ENCODE data around the gene PCARE. TPM values are rescaled to one million over a fixed set of nuclear protein-coding genes. Genes with fewer than 3 reads are reported as not detected.

The PCARE gene
- total and polyA plus RNA-seq, 2 donors (not counting 1 experiment from before 2014, with no cell fraction given), result not detected

DNA sequence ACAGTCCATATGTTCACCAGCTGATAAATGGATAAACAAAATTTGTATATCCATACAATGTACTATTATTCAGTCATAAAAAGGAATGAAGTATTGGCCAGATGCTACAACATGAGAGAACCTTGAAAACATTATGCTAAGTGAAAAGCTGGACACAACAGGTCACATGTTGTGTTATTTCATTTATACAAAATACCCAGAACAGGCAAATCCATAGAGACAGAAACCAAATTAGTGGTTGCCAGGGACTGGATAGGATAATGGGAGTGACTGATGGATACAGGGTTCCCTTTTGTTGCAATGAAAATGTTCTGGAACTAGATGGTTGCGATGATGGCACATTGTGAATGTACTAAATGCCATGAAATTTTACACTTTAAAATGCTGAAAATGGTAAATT, 10.2 kb upstream of the PCARE start:
- Histone ChIP-seq H2AFZ (ENCODE audit: insufficient read depth, low read depth, low read length, poor library complexity, severe bottlenecking) (no peak overlapping the region), H3K9ac (ENCODE audit: low read length) (no peak overlapping the region), H3K4me3 (ENCODE audit: control extremely low read depth in 1 of 5, extremely low read depth in 1 of 5, insufficient read depth in 1 of 5, low read depth in 2 of 5, low read length in 4 of 5) (no peak overlapping the region), H3K79me2 (ENCODE audit: control insufficient read depth, insufficient read depth, low read length) (no peaks in the 10 kb centered on the region), H3K36me3 (replicated peaks in 1 of 2; ENCODE audit: control extremely low read depth in 1 of 2, control insufficient read depth in 1 of 2, extremely low read depth in 1 of 2, insufficient read depth in 2 of 2, low read length in 1 of 2) (no peaks in the 10 kb centered on the region), H3K27me3 (replicated peaks in 1 of 4; ENCODE audit: control extremely low read depth in 1 of 4, control insufficient read depth in 3 of 4, insufficient read depth in 4 of 4, low read length in 3 of 4) (peaks cover 0 to 3% (median 0%) of the 10 kb centered on the region in 4 experiments), H3K9me3 (ENCODE audit: control extremely low read depth in 1 of 3, control insufficient read depth in 2 of 3, insufficient read depth in 1 of 3, low read length in 2 of 3) (peaks cover 0 to 17% (median 9%) of the 10 kb centered on the region in 3 donors), H3K4me1 (ENCODE audit: control insufficient read depth in 2 of 2, insufficient read depth in 2 of 2, low read length in 2 of 2) (no peaks in the 10 kb centered on the region), H3K27ac (ENCODE audit: low read length in 2 of 2) (no peak overlapping the region), H4K20me1 (ENCODE audit: control insufficient read depth, insufficient read depth, low read length, poor library complexity, severe bottlenecking) (no peaks in the 10 kb centered on the region), H3K4me2 (replicated peaks; ENCODE audit: low read depth, low read length, poor library complexity, severe bottlenecking) (no peak overlapping the region)
- H3K4me3 Mint-ChIP-seq, result no peak overlapping the region
- TF ChIP-seq, protein P1, sequence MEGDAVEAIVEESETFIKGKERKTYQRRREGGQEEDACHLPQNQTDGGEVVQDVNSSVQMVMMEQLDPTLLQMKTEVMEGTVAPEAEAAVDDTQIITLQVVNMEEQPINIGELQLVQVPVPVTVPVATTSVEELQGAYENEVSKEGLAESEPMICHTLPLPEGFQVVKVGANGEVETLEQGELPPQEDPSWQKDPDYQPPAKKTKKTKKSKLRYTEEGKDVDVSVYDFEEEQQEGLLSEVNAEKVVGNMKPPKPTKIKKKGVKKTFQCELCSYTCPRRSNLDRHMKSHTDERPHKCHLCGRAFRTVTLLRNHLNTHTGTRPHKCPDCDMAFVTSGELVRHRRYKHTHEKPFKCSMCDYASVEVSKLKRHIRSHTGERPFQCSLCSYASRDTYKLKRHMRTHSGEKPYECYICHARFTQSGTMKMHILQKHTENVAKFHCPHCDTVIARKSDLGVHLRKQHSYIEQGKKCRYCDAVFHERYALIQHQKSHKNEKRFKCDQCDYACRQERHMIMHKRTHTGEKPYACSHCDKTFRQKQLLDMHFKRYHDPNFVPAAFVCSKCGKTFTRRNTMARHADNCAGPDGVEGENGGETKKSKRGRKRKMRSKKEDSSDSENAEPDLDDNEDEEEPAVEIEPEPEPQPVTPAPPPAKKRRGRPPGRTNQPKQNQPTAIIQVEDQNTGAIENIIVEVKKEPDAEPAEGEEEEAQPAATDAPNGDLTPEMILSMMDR (IDR thresholded peaks at IDR 0.05), result no peak
- no peak for TF ChIP-seq EZH2 (IDR thresholded peaks at IDR 0.05; ENCODE audit: borderline replicate concordance, insufficient read depth, low read depth, low read length, poor library complexity, severe bottlenecking)
- intact Hi-C loops (cut with micrococcal nuclease), result no loop called here
- CTCF ChIA-PET, result no interaction called here
- H3K4me1 Mint-ChIP-seq, result peaks cover 4% of the 10 kb centered on the region
- H3K27me3 Mint-ChIP-seq, result peaks cover 19% of the 10 kb centered on the region
- no peak overlapping the region for H3K27ac Mint-ChIP-seq
- WGBS (ENCODE audit: insufficient coverage), result 100% methylated on average over 1 of the region's 1 CpG
- no peak for DNase-seq
- no peak for ATAC-seq (ENCODE audit: low read depth)
- POLR2A ChIA-PET, result no interaction called here
- H3K9me3 Mint-ChIP-seq (ENCODE audit: insufficient read depth), result peaks cover 3% of the 10 kb centered on the region

GRCh38 chr2:29082804-29083495, 8.6 kb upstream of the PCARE start:
- WGBS (ENCODE audit: insufficient coverage), result 74% methylated on average over 3 of the region's 5 CpGs

More at GRCh38 chr2:29082804-29083495, 8.6 kb upstream of the PCARE start:
- H3K27me3 Mint-ChIP-seq, result peaks cover 3% of the 10 kb centered on the region
- no peak for TF ChIP-seq EZH2 (IDR thresholded peaks at IDR 0.05; ENCODE audit: borderline replicate concordance, insufficient read depth, low read depth, low read length, poor library complexity, severe bottlenecking)
- TF ChIP-seq, protein P1 (IDR thresholded peaks at IDR 0.05), result no peak
- POLR2A ChIA-PET, result no interaction called here
- intact Hi-C loops (cut with micrococcal nuclease), result no loop called here
- no peak for DNase-seq
- ATAC-seq (ENCODE audit: low read depth), result peak; percentile 21
- H3K27me3 ChIP-seq (replicated peaks in 1 of 4; ENCODE audit: control extremely low read depth in 1 of 4, control insufficient read depth in 3 of 4, insufficient read depth in 4 of 4, low read length in 3 of 4), result no peaks in the 10 kb centered on the region
- H3K79me2 ChIP-seq (ENCODE audit: control insufficient read depth, insufficient read depth, low read length), result no peaks in the 10 kb centered on the region
- no peak overlapping the region for H3K4me2 ChIP-seq (replicated peaks; ENCODE audit: low read depth, low read length, poor library complexity, severe bottlenecking)
- H3K27ac Mint-ChIP-seq, result no peak overlapping the region
- no peak overlapping the region for H2AFZ ChIP-seq (ENCODE audit: insufficient read depth, low read depth, low read length, poor library complexity, severe bottlenecking)
- H4K20me1 ChIP-seq (ENCODE audit: control insufficient read depth, insufficient read depth, low read length, poor library complexity, severe bottlenecking), result no peaks in the 10 kb centered on the region
- CTCF ChIA-PET, result no interaction called here
- H3K4me1 ChIP-seq (ENCODE audit: control insufficient read depth in 2 of 2, insufficient read depth in 2 of 2, low read length in 2 of 2), result no peaks in the 10 kb centered on the region
- H3K4me3 ChIP-seq (ENCODE audit: control extremely low read depth in 1 of 5, extremely low read depth in 1 of 5, insufficient read depth in 1 of 5, low read depth in 2 of 5, low read length in 4 of 5), result no peak overlapping the region
- H3K4me3 Mint-ChIP-seq, result no peak overlapping the region
- H3K27ac ChIP-seq (ENCODE audit: low read length in 2 of 2), result no peak overlapping the region
- no peaks in the 10 kb centered on the region for H3K36me3 ChIP-seq (replicated peaks in 1 of 2; ENCODE audit: control extremely low read depth in 1 of 2, control insufficient read depth in 1 of 2, extremely low read depth in 1 of 2, insufficient read depth in 2 of 2, low read length in 1 of 2)
- H3K9me3 Mint-ChIP-seq (ENCODE audit: insufficient read depth), result peaks cover 3% of the 10 kb centered on the region
- peaks cover 0 to 17% (median 13%) of the 10 kb centered on the region in 3 donors for H3K9me3 ChIP-seq (ENCODE audit: control extremely low read depth in 1 of 3, control insufficient read depth in 2 of 3, insufficient read depth in 1 of 3, low read length in 2 of 3)
- H3K9ac ChIP-seq (ENCODE audit: low read length), result no peak overlapping the region
- H3K4me1 Mint-ChIP-seq, result peaks cover 4% of the 10 kb centered on the region

Measured in B cell (primary cell).